8988T (cell line): Measurements from ENCODE around the gene WDR88.
"Not testable (repeated sequence)": the region's sequence is repeated elsewhere in the genome, so short reads cannot be mapped to it uniquely, and the experiment has no call there.

Experiments
- DNase-seq: peaks from one replicate; pipeline ENCODE4 v3.0.0; 2011

The WDR88 gene

GRCh38 chr19:33171916-33172359 is 40.0 kb downstream of the WDR88 start:
- no peak for DNase-seq

- DNase-seq: no peak
These were observed 42.3 kb downstream of the WDR88 start for GRCh38 chr19:33174186-33174585.

GRCh38 chr19:33175156-33175782 is 43.4 kb downstream of the WDR88 start:
- no peak for DNase-seq

- DNase-seq: no peak
These were observed 44.2 kb downstream of the WDR88 start for GRCh38 chr19:33175886-33176669.

GRCh38 chr19:33176670-33177416 is 44.9 kb downstream of the WDR88 start:
- DNase-seq: peak; percentile 96

- no peak for DNase-seq
These were observed 45.6 kb downstream of the WDR88 start for GRCh38 chr19:33177417-33177979.

GRCh38 chr19:33186431-33187182 is 54.7 kb downstream of the WDR88 start:
- no peak for DNase-seq

- DNase-seq: no peak
These were observed 55.2 kb downstream of the WDR88 start for GRCh38 chr19:33187183-33187540.

GRCh38 chr19:33189453-33189852 is 57.5 kb downstream of the WDR88 start:
- DNase-seq: no peak

GRCh38 chr19:33191092-33191491 is 59.2 kb downstream of the WDR88 start:
- DNase-seq: not testable (repeated sequence)

- no peak for DNase-seq
These were observed 59.6 kb downstream of the WDR88 start for GRCh38 chr19:33191501-33191900.

GRCh38 chr19:33192010-33192409 is 60.1 kb downstream of the WDR88 start:
- DNase-seq: no peak

- DNase-seq: no peak
These were observed 61.5 kb downstream of the WDR88 start for GRCh38 chr19:33193269-33193864.

GRCh38 chr19:33193865-33194362 is 62.0 kb downstream of the WDR88 start, which contains the start of gene LRP3:
LRP3 (plus strand) TSS chr19:33194330; CDS start chr19:33194786, 456 bp downstream.
- DNase-seq: peak; percentile 89

- peak; percentile 57 for DNase-seq
These were observed 62.6 kb downstream of the WDR88 start for GRCh38 chr19:33194532-33194885.

GRCh38 chr19:33194886-33195644 is 63.2 kb downstream of the WDR88 start:
- DNase-seq: peak; percentile 63

- no peak for DNase-seq
These were observed 63.9 kb downstream of the WDR88 start for GRCh38 chr19:33195645-33196347.

- no peak for DNase-seq
These were observed 64.7 kb downstream of the WDR88 start for GRCh38 chr19:33196446-33197193.

- DNase-seq: no peak
These were observed 65.7 kb downstream of the WDR88 start for GRCh38 chr19:33197591-33198000.

GRCh38 chr19:33198169-33198568 is 66.3 kb downstream of the WDR88 start:
- no peak for DNase-seq
